ENCODE results near the gene CHRM5.

CHRM5 gene

GRCh38 chr15:34102175-34102925 is 134.1 kb downstream of the CHRM5 start:
- no peak for DNase-seq (ENCODE audit: low read depth)

DNA sequence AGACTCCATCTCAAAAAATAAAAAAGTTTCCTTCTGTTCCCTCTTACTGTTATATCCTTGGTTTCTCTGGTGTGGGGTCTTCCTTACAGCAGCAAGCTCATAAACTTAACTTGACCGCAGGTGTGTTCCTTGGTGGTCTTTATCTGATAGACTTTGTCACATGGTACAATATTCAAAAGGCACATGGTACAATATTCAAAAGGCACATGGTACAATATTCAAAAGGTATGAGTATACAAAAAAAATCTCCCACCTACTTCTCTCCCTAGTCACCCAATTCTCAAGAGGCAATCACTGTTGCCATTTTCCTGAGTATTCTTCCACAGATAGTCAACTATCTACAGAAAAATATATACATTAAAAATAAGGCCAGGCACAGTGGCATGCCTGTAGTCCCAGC is 138.1 kb downstream of the CHRM5 start:
- no peak for DNase-seq (ENCODE audit: low read depth)

DNA sequence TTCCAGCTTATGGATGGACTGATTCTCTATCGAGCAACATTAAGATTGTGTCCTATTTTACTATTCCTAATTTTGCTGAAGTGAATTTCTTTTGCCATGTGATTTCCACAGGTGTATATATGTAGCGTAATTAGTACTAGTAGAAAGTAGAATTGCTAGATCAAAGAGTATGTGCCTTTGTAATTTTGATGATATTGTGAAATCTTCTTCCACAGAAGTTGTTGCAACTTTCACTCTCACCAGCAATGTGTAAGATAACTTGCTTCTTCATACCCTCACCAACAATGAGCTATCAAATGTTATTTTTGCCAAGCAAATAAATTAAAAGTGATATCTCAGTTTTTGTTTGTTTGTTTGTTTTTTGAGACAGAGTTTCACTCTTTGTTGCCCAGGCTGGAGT is 139.0 kb downstream of the CHRM5 start:
- no peak for DNase-seq (ENCODE audit: low read depth)

DNA sequence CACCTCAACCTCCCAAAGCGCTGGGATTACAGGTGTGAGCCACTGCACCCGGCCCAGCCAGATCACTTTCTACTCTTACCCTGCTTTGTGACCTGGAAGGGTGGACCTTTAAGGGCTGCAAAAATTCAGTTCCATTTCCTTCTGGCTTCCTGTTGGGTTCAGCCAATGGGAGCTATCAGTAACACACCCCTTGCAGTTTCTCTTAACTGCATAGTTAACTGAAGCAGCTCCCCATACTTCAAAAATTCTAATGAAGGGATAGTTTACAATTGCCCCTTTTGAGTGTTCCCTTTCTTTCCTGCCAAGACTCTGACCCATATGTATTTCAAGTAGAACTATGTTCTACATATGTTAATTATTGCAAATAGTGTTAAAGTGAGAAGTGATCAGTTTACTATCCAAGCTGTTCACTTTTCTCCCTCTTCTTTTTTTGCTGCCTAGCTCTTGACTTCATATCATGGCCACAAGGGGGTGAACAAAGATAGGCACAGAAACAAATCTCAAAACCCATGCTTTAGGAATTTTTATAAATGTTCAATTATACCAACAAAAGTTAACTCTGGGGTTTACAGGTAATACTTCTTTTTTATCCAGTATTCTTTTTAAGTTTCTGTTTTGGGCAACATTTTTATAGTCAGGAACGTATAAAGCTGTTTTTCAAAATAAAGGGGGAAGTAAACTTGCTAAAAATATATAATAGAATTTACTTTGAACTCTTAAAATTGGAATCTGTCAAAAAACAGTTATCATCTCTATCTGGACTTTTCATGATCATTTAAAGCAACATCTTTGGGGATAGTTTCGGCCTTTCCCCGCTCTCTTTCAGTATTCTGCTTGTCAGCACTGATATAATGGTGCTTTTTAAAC is 141.7 kb downstream of the CHRM5 start:
- DNase-seq (ENCODE audit: low read depth) = no peak

DNA sequence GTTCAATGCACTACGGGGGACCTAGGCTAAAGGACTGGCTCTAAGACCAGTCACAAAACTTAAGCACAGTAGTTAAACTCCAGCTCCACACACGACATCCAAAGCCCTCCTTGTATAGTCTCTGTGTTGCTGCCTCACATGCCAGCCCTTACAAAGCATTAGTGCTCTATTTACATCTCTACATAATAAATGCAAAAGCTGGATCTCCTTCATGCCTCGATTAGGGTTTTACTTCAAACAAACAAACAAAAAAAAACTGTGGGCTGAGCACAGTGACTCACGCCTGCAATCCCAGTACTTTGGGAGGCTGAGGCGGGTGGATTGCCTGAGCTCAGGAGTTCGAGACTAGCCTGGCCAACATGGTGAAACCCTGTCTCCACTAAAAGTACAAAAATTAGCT is 143.2 kb downstream of the CHRM5 start:
- no peak for DNase-seq (ENCODE audit: low read depth)

DNA sequence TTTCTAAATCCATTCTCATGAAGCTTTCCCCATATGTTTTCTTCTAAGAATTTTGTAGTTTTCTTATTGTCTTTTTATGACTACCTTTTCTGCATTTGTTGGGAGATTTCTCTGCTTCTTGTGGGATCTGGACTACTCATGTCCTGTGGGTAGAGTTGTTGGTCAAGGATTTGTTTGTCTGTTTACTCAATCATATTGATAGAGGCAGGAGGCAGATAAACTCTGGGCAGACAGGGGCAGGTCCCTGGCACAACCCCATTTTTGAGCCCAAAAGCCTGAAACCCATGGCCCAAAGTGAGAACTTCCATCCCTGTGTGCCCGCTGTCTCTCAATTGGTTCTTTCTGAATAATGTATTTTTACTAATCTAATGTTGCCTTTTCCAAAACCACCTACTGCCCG is 145.9 kb downstream of the CHRM5 start:
- no peak for DNase-seq (ENCODE audit: low read depth)

DNA sequence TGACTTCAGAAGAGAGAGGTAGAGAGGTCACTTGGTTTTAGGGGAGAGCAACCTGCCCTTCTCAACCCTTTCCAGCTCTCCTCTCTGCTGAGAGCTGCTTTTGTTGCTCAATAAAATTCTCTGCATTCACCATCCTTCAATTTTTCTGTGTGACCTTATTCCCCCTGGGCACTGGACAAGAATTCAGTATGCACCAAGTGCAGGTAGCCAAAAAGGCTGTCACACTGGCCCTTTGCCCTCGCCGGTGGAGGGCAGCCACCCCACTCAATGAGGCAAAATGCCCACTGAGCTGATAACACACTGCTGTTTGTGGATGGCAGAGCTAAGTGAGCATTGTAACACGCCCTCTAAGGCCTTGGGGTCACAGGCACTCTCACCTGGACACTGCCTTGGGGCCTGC is 146.4 kb downstream of the CHRM5 start:
- DNase-seq (ENCODE audit: low read depth) = no peak

- no peak for DNase-seq (ENCODE audit: low read depth)
These were observed 148.3 kb downstream of the CHRM5 start for GRCh38 chr15:34116620-34117019.
